Left ventricle myocardium inferior (tissue), 1 donor: Measurements from ENCODE around the gene FAXDC2. TPM values are rescaled to one million over a fixed set of nuclear protein-coding genes. Genes with fewer than 3 reads are reported as not detected.

Experiments used
- DNase-seq: peaks from one replicate; pipeline ENCODE4 v3.0.0-alpha.2; 2020
- H3K27ac ChIP-seq: fragments of 200-600 bp; replicated peaks from 2 replicates; pipeline ENCODE4 v1.8.0; 2021
- H3K27me3 ChIP-seq: fragments of 200-600 bp; 2 replicates; pipeline ENCODE4 v1.8.0; 2021; ENCODE audit warnings: low read depth
- H3K36me3 ChIP-seq: fragments of 200-600 bp; 2 replicates; pipeline ENCODE4 v1.8.0; 2021
- H3K4me1 ChIP-seq: fragments of 200-600 bp; 2 replicates; pipeline ENCODE4 v1.8.0; 2021
- H3K4me3 ChIP-seq: fragments of 200-600 bp; 2 replicates; pipeline ENCODE4 v1.8.0; 2021; ENCODE audit warnings: mild to moderate bottlenecking, moderate library complexity
- H3K9me3 ChIP-seq: fragments of 200-600 bp; replicated peaks from 2 replicates; pipeline ENCODE4 v1.8.0; 2021
- intact Hi-C: fragments of 100-400 bp; cut with micrococcal nuclease; formaldehyde crosslinking; loops from one replicate; pipeline ENCODE4 v1.11.0; 2022
- total RNA-seq: library from RNA; stranded (reverse); fragmentation: NEBNext Ultra II Directional; extraction: Animal tissue kit (Norgen Biotek cat#: 25700); gene quantifications from one replicate; pipeline ENCODE4 v1.2.1, GENCODE V29; 2021
- TF ChIP-seq, protein P1 (sequence below): fragments of 200-600 bp; IDR thresholded peaks from 2 replicates; pipeline ENCODE4 v1.8.0; 2021; ENCODE audit warnings: antibody characterized with exemption, mild to moderate bottlenecking, borderline replicate concordance
- donor health status: DM: no; HTN: yes; CAD: no; lungs with severe emphysema.

The FAXDC2 gene
- total RNA-seq, 1 donor from 2014 or later: 23.5 TPM

DNA sequence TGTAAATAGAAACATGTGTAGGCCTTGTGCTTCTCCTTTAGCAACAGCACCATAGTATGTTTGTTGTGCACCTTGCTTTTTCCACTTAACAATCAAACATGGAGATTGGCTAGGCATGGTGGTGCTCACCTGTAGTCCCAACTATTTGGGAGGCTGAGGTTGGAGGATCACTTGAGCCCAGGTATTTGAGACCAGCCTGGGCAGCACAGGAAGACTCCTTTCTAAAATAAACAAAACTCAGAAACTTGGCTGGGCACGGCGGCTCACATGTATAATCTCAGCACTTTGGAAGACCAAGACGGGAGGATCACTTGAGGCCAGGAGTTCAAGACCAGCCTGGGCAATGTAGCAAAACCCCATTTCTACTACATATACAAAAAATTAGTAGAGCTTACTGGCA is 948 bp upstream of the FAXDC2 start:
- H3K4me3 ChIP-seq: peak overlapping the region; percentile 73
- peak overlapping the region; percentile 92 for H3K27ac ChIP-seq
- intact Hi-C loops: no loop called here
- H3K4me1 ChIP-seq: peaks cover 52% of the 10 kb centered on the region
- no peaks in the 10 kb centered on the region for H3K27me3 ChIP-seq
- TF ChIP-seq, protein P1, sequence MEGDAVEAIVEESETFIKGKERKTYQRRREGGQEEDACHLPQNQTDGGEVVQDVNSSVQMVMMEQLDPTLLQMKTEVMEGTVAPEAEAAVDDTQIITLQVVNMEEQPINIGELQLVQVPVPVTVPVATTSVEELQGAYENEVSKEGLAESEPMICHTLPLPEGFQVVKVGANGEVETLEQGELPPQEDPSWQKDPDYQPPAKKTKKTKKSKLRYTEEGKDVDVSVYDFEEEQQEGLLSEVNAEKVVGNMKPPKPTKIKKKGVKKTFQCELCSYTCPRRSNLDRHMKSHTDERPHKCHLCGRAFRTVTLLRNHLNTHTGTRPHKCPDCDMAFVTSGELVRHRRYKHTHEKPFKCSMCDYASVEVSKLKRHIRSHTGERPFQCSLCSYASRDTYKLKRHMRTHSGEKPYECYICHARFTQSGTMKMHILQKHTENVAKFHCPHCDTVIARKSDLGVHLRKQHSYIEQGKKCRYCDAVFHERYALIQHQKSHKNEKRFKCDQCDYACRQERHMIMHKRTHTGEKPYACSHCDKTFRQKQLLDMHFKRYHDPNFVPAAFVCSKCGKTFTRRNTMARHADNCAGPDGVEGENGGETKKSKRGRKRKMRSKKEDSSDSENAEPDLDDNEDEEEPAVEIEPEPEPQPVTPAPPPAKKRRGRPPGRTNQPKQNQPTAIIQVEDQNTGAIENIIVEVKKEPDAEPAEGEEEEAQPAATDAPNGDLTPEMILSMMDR: no peak
- peaks cover 8% of the 10 kb centered on the region for H3K36me3 ChIP-seq
- H3K9me3 ChIP-seq: no peaks in the 10 kb centered on the region
- DNase-seq: no peak

DNA sequence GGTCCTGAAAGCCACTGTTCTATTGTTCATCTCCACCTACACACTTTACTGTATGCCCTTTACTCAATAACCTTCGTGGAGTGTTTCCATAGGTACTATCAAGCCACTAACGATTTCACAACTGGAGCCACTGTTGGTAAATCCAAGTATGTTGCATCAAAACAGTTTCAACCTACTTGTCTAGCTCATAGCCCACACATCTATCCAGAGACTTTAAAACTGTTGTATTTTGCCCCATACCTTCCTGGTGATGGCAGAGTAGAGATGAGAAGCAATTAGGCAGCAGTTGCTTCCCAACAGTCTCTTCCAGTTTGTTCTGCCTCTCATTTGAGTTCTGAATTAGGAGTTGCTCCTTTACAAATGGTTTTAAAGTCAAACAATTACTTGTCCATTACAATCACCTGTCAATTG is 607 bp downstream of the FAXDC2 start:
- TF ChIP-seq, protein P1: no peak
- Histone ChIP-seq H3K4me3 (peak overlapping the region; percentile 73), H3K9me3 (no peaks in the 10 kb centered on the region), H3K4me1 (peaks cover 67% of the 10 kb centered on the region), H3K27me3 (no peaks in the 10 kb centered on the region), H3K27ac (peak overlapping the region; percentile 92), H3K36me3 (peaks cover 8% of the 10 kb centered on the region)
- no peak for DNase-seq
- intact Hi-C loops: no loop called here

DNA sequence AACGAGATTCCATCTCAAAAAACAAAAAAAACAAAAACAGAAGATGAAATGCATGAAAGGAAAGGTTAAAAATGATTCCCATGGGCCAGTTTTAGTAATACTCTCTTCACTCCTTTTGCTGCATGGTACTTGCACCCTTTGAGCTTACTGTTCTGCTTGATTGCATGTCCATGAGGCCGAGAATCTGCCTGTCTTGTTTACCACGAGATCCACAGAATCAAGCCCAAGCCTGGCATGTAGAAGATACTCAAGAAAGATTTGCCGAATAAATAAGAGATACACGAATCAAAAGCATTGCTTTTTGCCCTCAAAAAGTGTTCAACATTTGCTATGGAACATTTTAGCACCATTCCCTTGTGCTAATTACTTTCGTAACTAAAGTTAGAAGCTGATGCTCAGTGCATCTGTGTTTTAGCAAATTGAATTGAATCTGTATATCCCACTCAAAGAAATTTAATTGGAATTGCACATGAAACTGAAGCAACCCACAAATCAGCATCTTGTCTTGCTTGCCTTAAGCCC is 1.1 kb downstream of the FAXDC2 start:
- H3K9me3 ChIP-seq: no peaks in the 10 kb centered on the region
- H3K36me3 ChIP-seq: peaks cover 8% of the 10 kb centered on the region
- no peaks in the 10 kb centered on the region for H3K27me3 ChIP-seq
- DNase-seq: no peak
- TF ChIP-seq, protein P1: no peak
- H3K4me3 ChIP-seq: peak overlapping the region; percentile 73
- H3K4me1 ChIP-seq: peaks cover 72% of the 10 kb centered on the region
- H3K27ac ChIP-seq: peak overlapping the region; percentile 92
- intact Hi-C loops: no loop called here

DNA sequence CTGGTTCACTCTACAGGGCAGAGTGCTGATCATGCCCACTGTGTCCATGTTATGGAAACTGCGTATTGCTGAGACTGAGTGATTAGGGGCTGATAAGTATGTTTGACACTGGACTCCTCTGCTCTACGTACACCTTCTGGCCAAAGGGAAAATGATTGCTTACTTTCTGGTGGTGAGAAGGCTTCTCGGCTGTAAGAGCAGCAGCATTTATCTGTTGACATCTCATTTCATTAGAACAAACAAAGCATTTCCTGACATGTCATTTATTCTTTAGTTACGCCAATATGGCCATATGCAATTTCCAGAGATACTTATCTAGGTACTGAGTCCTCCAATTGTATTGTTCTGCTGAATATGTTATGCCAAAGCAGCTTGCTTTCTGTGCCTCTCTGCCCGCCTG is 5.6 kb downstream of the FAXDC2 start:
- TF ChIP-seq, protein P1: no peak
- intact Hi-C loops: no loop called here

DNA sequence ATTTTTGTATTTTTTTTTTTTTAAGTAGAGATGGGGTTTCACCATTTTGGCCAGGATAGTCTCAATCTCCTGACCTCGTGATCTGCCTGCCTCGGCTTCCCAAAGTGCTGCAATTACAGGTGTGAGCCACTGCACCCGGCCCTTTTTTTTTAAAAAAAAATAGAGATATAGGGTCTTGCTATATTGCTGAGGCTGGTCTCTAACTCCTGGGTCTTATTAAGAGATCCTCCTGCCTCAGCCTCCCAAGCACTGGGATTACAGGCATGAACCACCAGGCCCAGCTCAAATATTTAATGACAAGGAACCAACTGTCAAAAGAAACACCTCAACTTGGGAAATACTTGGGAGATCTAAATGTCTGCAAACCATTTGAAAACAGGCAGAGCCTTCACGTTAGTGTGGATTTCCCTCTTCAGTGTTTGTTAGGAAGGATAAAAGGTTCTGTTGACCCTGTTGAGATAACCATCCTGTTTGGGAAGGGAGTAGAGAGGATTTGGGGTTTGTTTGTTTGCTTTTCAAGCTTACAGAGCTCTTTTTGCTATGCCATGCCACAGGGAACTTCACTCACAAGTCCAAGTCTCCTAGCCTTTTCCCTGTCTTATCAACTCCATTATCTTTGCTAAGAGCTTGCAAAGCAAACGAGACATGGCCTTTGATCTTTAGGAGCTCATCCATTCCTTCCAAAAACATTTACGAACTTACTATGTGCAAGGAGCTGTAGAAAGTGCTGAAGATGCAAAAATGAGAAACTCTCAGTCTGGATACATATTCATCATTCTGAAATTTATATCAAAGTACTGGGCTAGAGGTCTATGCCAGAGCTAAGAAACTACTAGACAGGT is 7.5 kb downstream of the FAXDC2 start:
- intact Hi-C loops: no loop called here
- Histone ChIP-seq H3K4me3 (no peak overlapping the region), H3K27me3 (no peaks in the 10 kb centered on the region), H3K27ac (no peak overlapping the region), H3K4me1 (peaks cover 67% of the 10 kb centered on the region), H3K36me3 (peaks cover 11% of the 10 kb centered on the region), H3K9me3 (no peaks in the 10 kb centered on the region)
- TF ChIP-seq, protein P1: no peak
- no peak for DNase-seq

More for the DNA sequence above, 5.6 kb downstream of the FAXDC2 start:
- no peak for DNase-seq
- Histone ChIP-seq H3K9me3 (no peaks in the 10 kb centered on the region), H3K27me3 (no peaks in the 10 kb centered on the region), H3K27ac (no peak overlapping the region), H3K4me1 (peaks cover 86% of the 10 kb centered on the region), H3K36me3 (peaks cover 8% of the 10 kb centered on the region), H3K4me3 (no peak overlapping the region)
